ENCODE results near the gene PRKAG2.

DNA sequence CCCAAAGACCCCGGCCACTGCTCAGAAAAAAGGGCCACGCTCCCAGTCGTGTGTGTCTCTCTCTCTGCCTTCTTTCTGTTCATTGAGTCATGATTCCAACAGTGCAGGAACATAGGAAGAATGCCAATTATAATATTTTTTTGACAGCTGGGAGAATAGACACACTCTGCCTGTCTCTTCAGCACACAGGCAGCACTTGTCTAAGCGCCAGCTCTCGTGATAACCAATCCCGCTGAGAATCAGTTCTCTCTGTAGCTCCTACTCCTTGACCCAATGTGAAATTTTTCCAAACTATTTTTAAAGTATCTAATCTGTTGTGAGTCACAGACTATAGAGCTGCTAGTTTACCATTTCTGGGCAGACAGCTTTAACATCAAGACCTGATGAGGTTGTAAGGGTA, 211.5 kb downstream of the PRKAG2 start:
- TF ChIP-seq POLR2A (IDR thresholded peaks at IDR 0.05) = no peak
- TF ChIP-seq, protein P1, sequence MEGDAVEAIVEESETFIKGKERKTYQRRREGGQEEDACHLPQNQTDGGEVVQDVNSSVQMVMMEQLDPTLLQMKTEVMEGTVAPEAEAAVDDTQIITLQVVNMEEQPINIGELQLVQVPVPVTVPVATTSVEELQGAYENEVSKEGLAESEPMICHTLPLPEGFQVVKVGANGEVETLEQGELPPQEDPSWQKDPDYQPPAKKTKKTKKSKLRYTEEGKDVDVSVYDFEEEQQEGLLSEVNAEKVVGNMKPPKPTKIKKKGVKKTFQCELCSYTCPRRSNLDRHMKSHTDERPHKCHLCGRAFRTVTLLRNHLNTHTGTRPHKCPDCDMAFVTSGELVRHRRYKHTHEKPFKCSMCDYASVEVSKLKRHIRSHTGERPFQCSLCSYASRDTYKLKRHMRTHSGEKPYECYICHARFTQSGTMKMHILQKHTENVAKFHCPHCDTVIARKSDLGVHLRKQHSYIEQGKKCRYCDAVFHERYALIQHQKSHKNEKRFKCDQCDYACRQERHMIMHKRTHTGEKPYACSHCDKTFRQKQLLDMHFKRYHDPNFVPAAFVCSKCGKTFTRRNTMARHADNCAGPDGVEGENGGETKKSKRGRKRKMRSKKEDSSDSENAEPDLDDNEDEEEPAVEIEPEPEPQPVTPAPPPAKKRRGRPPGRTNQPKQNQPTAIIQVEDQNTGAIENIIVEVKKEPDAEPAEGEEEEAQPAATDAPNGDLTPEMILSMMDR (IDR thresholded peaks at IDR 0.05) = no peak

All from lower leg skin (tissue), 3 donors.